Stomach smooth muscle (tissue), 2 donors: Measurements from ENCODE around the gene ROBO2.

Experiments used
- H3K27ac ChIP-seq: one replicate; pipeline ENCODE4 v1.7.0; 2013; ENCODE audit warnings: mild to moderate bottlenecking, low read length, inconsistent platforms
- H3K27me3 ChIP-seq, 2 donors: one replicate each; pipeline ENCODE4 v1.7.0; 2013; ENCODE audit warnings: low read length in 2 of 2; ENCODE audit not compliant: insufficient read depth in 2 of 2, control insufficient read depth in 1 of 2
- H3K36me3 ChIP-seq, 2 donors: one replicate each; pipeline ENCODE4 v1.7.0; 2013; ENCODE audit warnings: low read length in 2 of 2; ENCODE audit not compliant: control insufficient read depth in 2 of 2, insufficient read depth in 2 of 2
- H3K4me1 ChIP-seq: one replicate; pipeline ENCODE4 v1.7.0; 2013; ENCODE audit warnings: low read length; ENCODE audit not compliant: control insufficient read depth, insufficient read depth
- H3K4me3 ChIP-seq, 2 donors: one replicate each; pipeline ENCODE4 v1.7.0; 2013; ENCODE audit warnings: low read length in 2 of 2
- H3K9ac ChIP-seq, 2 donors: one replicate each; pipeline ENCODE4 v1.7.0; 2013; ENCODE audit warnings: low read length in 2 of 2, mild to moderate bottlenecking in 1 of 2
- H3K9me3 ChIP-seq, 2 donors: one replicate each; pipeline ENCODE4 v1.7.0; 2013; ENCODE audit warnings: low read length in 2 of 2; ENCODE audit not compliant: control insufficient read depth in 2 of 2
- donor health status: healthy.
- donor health status: Pancreatic carcinoma.

ROBO2 gene

DNA sequence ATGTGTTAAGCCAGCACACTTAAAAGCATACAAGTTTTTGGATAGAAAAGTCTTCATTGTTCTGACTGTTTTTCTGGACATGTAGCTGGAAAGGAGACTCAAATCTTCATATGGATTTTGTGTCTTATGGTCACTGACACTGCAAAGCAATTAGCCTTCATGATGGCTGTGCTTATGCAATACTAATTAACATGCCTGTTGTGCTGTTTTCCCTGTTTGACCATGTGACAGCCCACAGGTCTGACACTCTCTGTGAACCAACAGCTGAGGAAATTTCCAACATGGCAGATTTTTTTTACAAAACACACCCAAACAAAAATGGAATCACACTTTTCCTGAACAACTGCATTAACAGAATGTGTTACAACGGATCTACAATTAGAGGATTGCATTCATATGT is 248.4 kb downstream of the ROBO2 start:
- H3K27me3 ChIP-seq: no peaks in the 10 kb centered on the region
- H3K9me3 ChIP-seq: no peaks in the 10 kb centered on the region
- no peaks in the 10 kb centered on the region for H3K36me3 ChIP-seq
- H3K27ac ChIP-seq: no peak overlapping the region
- H3K4me1 ChIP-seq: no peaks in the 10 kb centered on the region
- no peak overlapping the region for H3K4me3 ChIP-seq
- H3K9ac ChIP-seq: no peak overlapping the region

DNA sequence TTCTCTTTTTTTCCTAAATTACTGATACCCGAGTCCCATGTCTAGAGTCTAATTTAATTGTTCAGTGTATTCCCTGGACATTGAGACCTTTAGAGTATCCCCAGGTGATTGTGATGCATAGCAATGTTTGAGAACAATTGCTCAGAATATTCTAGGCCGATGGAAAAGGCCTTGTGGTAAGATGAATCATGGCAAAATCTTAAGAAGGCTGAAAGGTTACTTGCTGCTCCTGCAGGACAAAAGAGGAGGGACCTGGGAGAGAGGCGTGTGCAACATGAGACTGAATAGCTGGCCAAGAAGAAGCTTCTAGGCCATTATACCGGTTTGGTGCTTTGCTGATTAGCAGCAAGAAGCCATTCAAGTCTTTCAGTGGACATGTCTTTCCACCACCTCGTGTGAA is 256.6 kb downstream of the ROBO2 start:
- Histone ChIP-seq H3K27me3 (no peaks in the 10 kb centered on the region), H3K36me3 (no peaks in the 10 kb centered on the region), H3K27ac (no peak overlapping the region), H3K9me3 (no peaks in the 10 kb centered on the region), H3K9ac (no peak overlapping the region), H3K4me1 (no peaks in the 10 kb centered on the region), H3K4me3 (no peak overlapping the region)

DNA sequence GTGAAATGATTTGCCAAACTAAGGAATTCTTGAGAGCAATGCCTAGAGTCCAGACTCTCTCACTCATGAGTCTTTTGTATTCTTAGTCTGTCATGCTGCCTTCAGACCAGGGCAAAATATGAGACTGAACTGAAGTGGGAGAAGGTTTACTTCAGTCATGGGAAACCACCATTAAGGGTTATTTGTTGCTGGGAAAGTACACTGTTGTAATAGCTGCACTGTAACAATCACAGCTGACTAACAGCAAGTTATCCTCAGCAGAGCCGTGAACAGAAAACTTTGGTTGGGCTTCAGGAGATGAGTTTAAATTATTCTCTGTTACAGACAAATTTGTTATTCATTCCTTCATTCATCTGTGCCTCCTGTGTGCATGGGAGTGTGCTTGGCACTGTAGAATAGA is 258.5 kb downstream of the ROBO2 start:
- no peaks in the 10 kb centered on the region for H3K4me1 ChIP-seq
- no peak overlapping the region for H3K4me3 ChIP-seq
- no peaks in the 10 kb centered on the region for H3K27me3 ChIP-seq
- no peaks in the 10 kb centered on the region for H3K36me3 ChIP-seq
- no peak overlapping the region for H3K9ac ChIP-seq
- no peaks in the 10 kb centered on the region for H3K9me3 ChIP-seq
- no peak overlapping the region for H3K27ac ChIP-seq

DNA sequence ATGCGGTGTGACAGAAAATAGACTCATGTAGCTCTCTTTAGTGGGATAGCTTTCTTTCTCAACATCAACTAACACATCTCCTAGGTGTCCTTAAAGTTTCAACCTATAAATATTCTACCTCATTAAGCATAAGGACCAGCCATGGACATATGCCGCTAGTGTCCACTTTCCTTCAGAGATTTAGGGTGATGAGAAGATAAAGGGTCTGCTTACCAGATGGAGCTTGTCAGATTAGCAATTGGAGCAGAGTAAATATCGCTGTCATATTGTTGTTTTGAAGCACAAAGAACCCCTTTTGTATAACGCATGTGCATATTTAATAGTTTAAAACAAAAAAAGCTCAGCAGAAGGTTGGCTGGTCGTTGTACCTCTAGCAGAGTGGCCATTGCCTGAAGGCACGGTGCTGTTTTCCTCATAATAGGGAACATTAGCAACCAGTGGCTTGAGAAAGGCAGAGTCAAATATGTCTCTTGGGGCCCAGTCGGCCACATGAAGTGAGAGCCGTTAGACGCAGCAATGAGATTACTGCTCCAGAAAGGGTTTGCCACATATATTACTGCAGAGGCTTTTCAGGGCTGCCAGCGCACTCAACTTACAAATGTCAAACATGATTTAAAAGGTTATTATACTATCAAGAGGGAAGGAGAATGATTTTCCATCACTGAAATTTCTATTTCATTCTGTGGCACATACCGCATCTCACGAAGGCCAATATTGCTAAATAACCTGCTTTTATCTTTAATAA is 264.2 kb downstream of the ROBO2 start:
- no peak overlapping the region for H3K27ac ChIP-seq
- H3K4me1 ChIP-seq: no peaks in the 10 kb centered on the region
- H3K9ac ChIP-seq: no peak overlapping the region
- no peaks in the 10 kb centered on the region for H3K27me3 ChIP-seq
- H3K4me3 ChIP-seq: no peak overlapping the region
- no peaks in the 10 kb centered on the region for H3K9me3 ChIP-seq
- H3K36me3 ChIP-seq: no peaks in the 10 kb centered on the region

DNA sequence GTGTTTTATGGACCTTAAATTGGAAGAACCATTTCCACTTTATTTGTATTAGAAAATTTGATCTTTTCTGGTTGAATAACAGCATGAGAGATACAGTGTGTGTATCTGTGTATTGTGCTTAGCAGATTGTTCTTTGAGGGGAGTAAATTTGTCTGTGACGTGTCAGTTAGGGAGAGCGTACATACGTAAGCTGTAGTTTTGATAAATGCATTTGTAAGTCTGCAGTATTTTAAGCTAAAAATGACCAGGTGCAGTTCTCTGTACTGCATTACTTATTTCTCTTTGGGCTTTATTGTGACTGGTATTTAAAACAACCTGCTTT is 264.8 kb downstream of the ROBO2 start:
- Histone ChIP-seq H3K27ac (no peak overlapping the region), H3K9ac (no peak overlapping the region), H3K4me3 (no peak overlapping the region), H3K9me3 (no peaks in the 10 kb centered on the region), H3K36me3 (no peaks in the 10 kb centered on the region), H3K4me1 (no peaks in the 10 kb centered on the region), H3K27me3 (no peaks in the 10 kb centered on the region)

DNA sequence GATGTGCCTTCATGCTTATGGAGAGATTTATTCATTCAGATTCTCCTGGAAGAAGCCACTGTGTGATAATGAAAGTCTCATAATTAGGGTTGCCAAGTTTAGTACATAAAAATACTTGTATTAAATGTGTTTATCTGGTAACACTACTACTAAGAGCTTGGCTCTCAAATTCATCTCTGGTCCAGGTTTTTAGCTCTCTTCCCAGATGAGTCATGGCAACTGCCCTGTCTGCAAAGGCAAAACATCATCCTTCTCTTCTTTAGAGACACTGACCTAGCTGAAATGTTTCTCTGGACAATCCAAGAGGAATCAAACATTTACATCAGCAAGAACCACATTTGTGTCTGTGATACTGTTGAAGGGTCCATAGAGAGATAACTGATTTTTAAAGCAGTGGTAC is 269.6 kb downstream of the ROBO2 start:
- no peaks in the 10 kb centered on the region for H3K4me1 ChIP-seq
- no peak overlapping the region for H3K9ac ChIP-seq
- no peaks in the 10 kb centered on the region for H3K36me3 ChIP-seq
- no peaks in the 10 kb centered on the region for H3K9me3 ChIP-seq
- H3K27ac ChIP-seq: no peak overlapping the region
- H3K27me3 ChIP-seq: no peaks in the 10 kb centered on the region
- H3K4me3 ChIP-seq: no peak overlapping the region

DNA sequence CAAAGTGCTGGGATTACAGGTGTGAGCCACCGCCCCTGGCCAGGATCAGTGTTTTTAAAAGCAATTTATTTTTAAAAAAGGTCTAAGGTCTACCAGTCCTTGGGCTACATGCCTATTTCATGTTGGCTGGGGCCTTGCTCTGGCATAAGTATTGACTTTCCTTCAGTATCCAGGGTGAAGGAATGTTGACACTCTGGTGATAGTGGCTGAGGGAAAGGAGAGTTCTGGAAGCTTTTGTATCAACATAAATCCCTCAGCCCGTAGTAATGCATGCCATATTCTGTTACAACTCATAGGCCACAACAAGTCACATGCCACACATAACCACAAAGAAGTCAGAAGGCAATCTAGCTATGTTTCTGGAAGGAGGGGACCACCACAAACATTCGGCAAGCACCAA is 273.9 kb downstream of the ROBO2 start:
- no peaks in the 10 kb centered on the region for H3K4me1 ChIP-seq
- no peak overlapping the region for H3K4me3 ChIP-seq
- H3K9me3 ChIP-seq: no peaks in the 10 kb centered on the region
- H3K27me3 ChIP-seq: no peaks in the 10 kb centered on the region
- no peak overlapping the region for H3K9ac ChIP-seq
- H3K27ac ChIP-seq: no peak overlapping the region
- H3K36me3 ChIP-seq: no peaks in the 10 kb centered on the region

DNA sequence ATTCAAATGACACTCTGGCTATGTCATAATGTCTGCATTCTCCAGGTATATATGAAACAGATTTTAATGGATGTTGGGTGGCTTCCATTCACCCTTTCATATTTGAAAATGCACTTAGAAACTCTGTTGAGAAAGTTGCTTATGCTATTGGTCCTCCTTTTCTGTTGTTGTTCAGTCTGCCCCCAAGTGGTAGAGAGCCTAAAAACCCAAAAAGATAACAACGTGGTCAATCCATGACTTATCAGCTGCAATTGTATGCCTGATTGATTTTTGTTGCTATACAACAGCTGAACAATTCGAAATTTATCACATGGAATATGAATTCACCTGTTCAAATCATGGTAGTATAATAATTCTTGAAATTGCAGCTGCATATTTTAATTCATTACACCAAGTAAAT is 279.8 kb downstream of the ROBO2 start:
- Histone ChIP-seq H3K4me3 (no peak overlapping the region), H3K9ac (no peak overlapping the region), H3K27me3 (no peaks in the 10 kb centered on the region), H3K36me3 (no peaks in the 10 kb centered on the region), H3K9me3 (no peaks in the 10 kb centered on the region), H3K27ac (no peak overlapping the region), H3K4me1 (no peaks in the 10 kb centered on the region)

DNA sequence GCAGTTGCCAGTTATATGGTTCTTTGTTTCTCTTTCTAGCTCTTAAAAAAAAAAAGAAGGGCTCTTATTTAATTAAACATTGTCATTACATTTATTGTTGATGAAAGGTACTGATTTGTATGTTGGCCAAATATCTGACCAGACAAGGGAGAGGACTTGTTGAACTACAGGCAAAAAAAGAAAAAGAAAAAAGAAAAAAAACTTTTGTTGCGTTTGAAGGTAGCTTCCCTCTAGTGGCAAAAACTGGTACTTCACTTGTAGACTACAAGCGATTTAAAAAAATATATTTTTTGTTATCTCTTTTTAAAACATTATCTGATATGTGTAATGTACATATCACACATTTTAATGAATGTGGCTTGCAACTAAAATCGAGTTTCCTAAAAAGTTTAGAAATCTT is 280.6 kb downstream of the ROBO2 start:
- no peak overlapping the region for H3K9ac ChIP-seq
- no peaks in the 10 kb centered on the region for H3K36me3 ChIP-seq
- no peak overlapping the region for H3K27ac ChIP-seq
- H3K4me1 ChIP-seq: no peaks in the 10 kb centered on the region
- no peak overlapping the region for H3K4me3 ChIP-seq
- H3K9me3 ChIP-seq: no peaks in the 10 kb centered on the region
- no peaks in the 10 kb centered on the region for H3K27me3 ChIP-seq

DNA sequence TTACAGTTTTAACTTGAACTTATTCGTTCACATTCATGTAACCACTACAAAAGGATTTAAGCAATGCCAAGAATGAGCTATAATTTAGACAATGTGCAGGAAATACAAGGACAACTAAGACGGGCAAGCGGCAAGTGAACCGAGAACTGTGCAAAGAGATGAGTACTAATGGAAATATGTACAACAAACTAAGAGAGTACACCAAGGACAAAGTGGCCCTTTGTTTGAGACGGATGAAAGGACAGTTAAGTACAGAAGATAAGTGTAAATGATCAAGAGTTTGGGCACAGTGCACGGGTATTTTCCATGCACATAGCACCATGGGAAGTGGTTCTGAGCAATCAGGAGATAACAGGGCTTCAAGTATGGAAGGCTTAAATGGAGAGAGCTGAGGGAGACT is 281.7 kb downstream of the ROBO2 start:
- no peaks in the 10 kb centered on the region for H3K27me3 ChIP-seq
- H3K9me3 ChIP-seq: no peaks in the 10 kb centered on the region
- no peak overlapping the region for H3K9ac ChIP-seq
- no peaks in the 10 kb centered on the region for H3K36me3 ChIP-seq
- H3K4me3 ChIP-seq: no peak overlapping the region
- no peak overlapping the region for H3K27ac ChIP-seq
- no peaks in the 10 kb centered on the region for H3K4me1 ChIP-seq

DNA sequence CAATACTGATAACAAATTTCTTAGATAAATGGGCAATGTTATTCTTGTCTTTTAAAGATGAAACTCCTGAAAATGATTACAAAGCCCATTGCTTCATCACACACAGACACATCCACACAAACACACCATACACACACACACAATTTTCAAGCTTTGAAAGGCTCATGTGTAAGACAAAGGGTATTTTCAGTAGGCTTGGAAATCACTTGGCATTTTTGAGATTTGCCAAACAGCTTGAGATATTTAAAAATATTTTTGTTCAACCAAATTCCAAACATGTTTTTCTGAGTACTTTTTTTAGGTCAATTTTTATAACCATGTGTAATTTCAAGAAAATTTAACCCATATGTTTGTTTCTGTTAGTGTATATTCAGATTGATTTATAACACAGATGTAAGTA is 283.7 kb downstream of the ROBO2 start:
- no peak overlapping the region for H3K27ac ChIP-seq
- no peaks in the 10 kb centered on the region for H3K36me3 ChIP-seq
- H3K4me1 ChIP-seq: no peaks in the 10 kb centered on the region
- H3K9ac ChIP-seq: no peak overlapping the region
- H3K4me3 ChIP-seq: no peak overlapping the region
- no peaks in the 10 kb centered on the region for H3K27me3 ChIP-seq
- no peaks in the 10 kb centered on the region for H3K9me3 ChIP-seq
